Stimulated activated CD8-positive, alpha-beta memory T cell treated with anti-CD3 and anti-CD28 coated beads, Interleukin-12 subunit alpha, Interleukin-12 subunit beta, amount 100 ng/mL, for 4 hours (primary cell): Measurements from ENCODE around the gene UQCRQ.

Experiments used
- DNase-seq: peaks from one replicate; pipeline ENCODE4 v3.0.0-alpha.2; 2020; ENCODE audit warnings: low read depth

UQCRQ gene

DNA sequence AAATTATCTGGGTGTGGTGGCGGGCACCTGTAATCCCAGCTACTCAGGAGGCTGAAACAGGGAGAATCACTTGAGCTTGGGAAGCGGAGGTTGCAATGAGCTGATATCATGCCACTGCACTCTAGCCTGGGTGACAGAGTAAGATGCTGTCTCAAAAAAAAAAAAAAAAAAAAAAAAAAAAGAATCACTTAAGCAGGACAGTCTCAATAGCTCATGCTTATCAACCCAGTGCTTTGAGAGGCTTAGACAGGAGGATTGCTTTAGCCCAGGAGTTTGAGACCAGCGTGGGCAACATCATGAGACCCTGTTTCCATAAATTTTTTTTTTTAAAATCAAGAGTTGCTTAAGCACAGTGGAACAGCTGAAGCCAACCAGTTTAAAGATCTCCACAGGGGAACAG, 49.6 kb downstream of the UQCRQ start:
- DNase-seq = no peak
